H1 (cell line): ENCODE data around the gene HNRNPAB. TPM values are rescaled to one million over a fixed set of nuclear protein-coding genes. Genes with fewer than 3 reads are reported as not detected.

ENCODE experiments used
- CTCF ChIA-PET: fragments of 300-600 bp; sonication (Branson Sonifier 250); formaldehyde crosslinking; loops from one replicate; lab custom pipeline; 2021; ENCODE audit not compliant: partially characterized antibody; lab: Charles Lee
- POLR2A ChIA-PET: fragments of 300-600 bp; sonication (Branson Sonifier 250); formaldehyde crosslinking; loops from one replicate; lab custom pipeline; 2021; ENCODE audit warnings: inconsistent platforms; ENCODE audit not compliant: partially characterized antibody; lab: Charles Lee
- DNase-seq, 2 experiments: peaks; one replicate each; pipeline versions ENCODE4 v3.0.0 to v3.0.0-alpha.2; 2010 to 2022; ENCODE audit warnings: low spot score in 2 of 2, low read depth in 1 of 2, mixed read lengths in 1 of 2
- FAIRE-seq: peaks from 2 replicates; lab custom pipeline; 2011; peaks lifted over from hg19 to GRCh38; lab: Jason Lieb, UNC
- H2AFZ ChIP-seq: 2 replicates; pipeline ENCODE4 v1.8.1; 2012; ENCODE audit warnings: low read length, inconsistent platforms
- H2AK5ac ChIP-seq: 2 replicates; pipeline ENCODE4 v1.6.1; 2013; ENCODE audit warnings: low read depth, low read length
- H2BK120ac ChIP-seq: replicated peaks from 2 replicates; pipeline ENCODE3; 2013; ENCODE audit warnings: low read depth, low read length, inconsistent platforms
- H2BK12ac ChIP-seq: 2 replicates; pipeline ENCODE4 v1.6.1; 2013; ENCODE audit warnings: low read depth, low read length
- H2BK15ac ChIP-seq: 2 replicates; pipeline ENCODE4 v1.6.1; 2013; ENCODE audit warnings: low read length
- H2BK20ac ChIP-seq: 2 replicates; pipeline ENCODE4 v1.6.1; 2013; ENCODE audit warnings: low read length
- H2BK5ac ChIP-seq: 2 replicates; pipeline ENCODE4 v1.6.1; 2013; ENCODE audit warnings: low read depth, low read length
- H3K14ac ChIP-seq: 2 replicates; pipeline ENCODE4 v1.6.1; 2013; ENCODE audit warnings: inconsistent platforms; ENCODE audit not compliant: insufficient read length
- H3K18ac ChIP-seq: 2 replicates; pipeline ENCODE4 v1.6.1; 2013; ENCODE audit warnings: low read length; ENCODE audit errors: extremely low read depth
- H3K23ac ChIP-seq: 2 replicates; pipeline ENCODE4 v1.6.1; 2013; ENCODE audit warnings: inconsistent platforms; ENCODE audit not compliant: insufficient read length
- H3K23me2 ChIP-seq: 2 replicates; pipeline ENCODE4 v1.6.1; 2013; ENCODE audit warnings: low read depth, low read length
- H3K27ac ChIP-seq: 2 replicates; pipeline ENCODE4 v1.6.1; 2011; ENCODE audit warnings: low read depth, low read length, inconsistent platforms
- H3K27me3 ChIP-seq, 4 experiments: replicated peaks in 1 of 4; 1 replicate in 1 of 4; 2 replicates in 3 of 4; pipeline versions ENCODE4 v1.6.1 to v1.8.1; 2011 to 2013; ENCODE audit warnings: low read length in 3 of 4, mild to moderate bottlenecking in 3 of 4, inconsistent platforms in 2 of 4, mixed read lengths in 2 of 4, moderate library complexity in 1 of 4; ENCODE audit not compliant: control insufficient read depth in 3 of 4, insufficient read depth in 3 of 4; ENCODE audit errors: extremely low read depth in 1 of 4
- H3K36me3 ChIP-seq, 4 experiments: 2 replicates each; pipeline versions ENCODE4 v1.6.1 to v1.8.1; 2011 to 2013; ENCODE audit warnings: mild to moderate bottlenecking in 4 of 4, low read length in 3 of 4, moderate library complexity in 2 of 4, control low read depth in 1 of 4, inconsistent platforms in 1 of 4; ENCODE audit not compliant: insufficient read depth in 4 of 4, control insufficient read depth in 2 of 4
- H3K4ac ChIP-seq: replicated peaks from 2 replicates; pipeline ENCODE3; 2013; ENCODE audit warnings: low read length, low read depth, mixed read lengths, inconsistent platforms; ENCODE audit not compliant: insufficient read length
- H3K4me1 ChIP-seq, 4 experiments: replicated peaks in 1 of 4; 1 replicate in 1 of 4; 2 replicates in 3 of 4; pipeline versions ENCODE4 v1.6.1 to v1.8.1; 2011 to 2013; ENCODE audit warnings: low read length in 3 of 4, inconsistent platforms in 2 of 4, mixed read lengths in 1 of 4; ENCODE audit not compliant: insufficient read depth in 4 of 4, control insufficient read depth in 3 of 4
- H3K4me2 ChIP-seq, 2 experiments: 2 replicates each; pipeline versions ENCODE4 v1.6.1 to v1.8.1; 2011 to 2013; ENCODE audit warnings: low read depth in 2 of 2, low read length in 2 of 2, control low read depth in 1 of 2, inconsistent platforms in 1 of 2, mild to moderate bottlenecking in 1 of 2; ENCODE audit not compliant: insufficient read depth in 1 of 2
- H3K4me3 ChIP-seq, 4 experiments: fragments of 200-600, 300-600 bp in 1 of 4; sonication (generic), shearing (Covaris generic), sonication (Bioruptor Twin) in 1 of 4; 2 replicates each; pipeline versions ENCODE4 v1.5.1 to v1.8.1; 2011 to 2016; ENCODE audit warnings: low read length in 4 of 4, low read depth in 3 of 4, control low read depth in 2 of 4, inconsistent platforms in 2 of 4, mild to moderate bottlenecking in 2 of 4, mixed read lengths in 1 of 4, moderate library complexity in 1 of 4; ENCODE audit not compliant: insufficient read depth in 2 of 4; ENCODE audit errors: extremely low read depth in 1 of 4
- H3K56ac ChIP-seq: replicated peaks from 2 replicates; pipeline ENCODE3; 2013; ENCODE audit warnings: low read depth, mild to moderate bottlenecking, mixed read lengths, low read length, inconsistent platforms; ENCODE audit not compliant: insufficient read length
- H3K79me1 ChIP-seq: 2 replicates; pipeline ENCODE4 v1.6.1; 2013; ENCODE audit warnings: low read depth, low read length, control low read depth
- H3K79me2 ChIP-seq, 2 experiments: 2 replicates each; pipeline versions ENCODE4 v1.6.1 to v1.8.1; 2012 to 2013; ENCODE audit warnings: low read length in 2 of 2, mild to moderate bottlenecking in 2 of 2, inconsistent platforms in 1 of 2; ENCODE audit not compliant: insufficient read depth in 2 of 2, control insufficient read depth in 1 of 2
- H3K9ac ChIP-seq, 4 experiments: replicated peaks in 1 of 4; 1 replicate in 1 of 4; 2 replicates in 3 of 4; pipeline versions ENCODE4 v1.6.1 to v1.8.1; 2011 to 2013; ENCODE audit warnings: low read depth in 3 of 4, low read length in 3 of 4, control low read depth in 2 of 4, mild to moderate bottlenecking in 2 of 4, moderate library complexity in 2 of 4, inconsistent platforms in 1 of 4; ENCODE audit errors: extremely low read depth in 1 of 4
- H3K9me3 ChIP-seq, 2 experiments: 2 replicates each; pipeline versions ENCODE4 v1.6.1 to v1.8.1; 2012 to 2013; ENCODE audit warnings: mild to moderate bottlenecking in 2 of 2, moderate library complexity in 2 of 2, control low read depth in 1 of 2, inconsistent platforms in 1 of 2, low read depth in 1 of 2, low read length in 1 of 2, mixed read lengths in 1 of 2; ENCODE audit not compliant: insufficient read depth in 2 of 2
- H4K20me1 ChIP-seq, 2 experiments: replicated peaks in 1 of 2; 2 replicates each; pipeline versions ENCODE3 to v1.8.1; 2011 to 2013; ENCODE audit warnings: inconsistent platforms in 2 of 2, low read length in 2 of 2, mild to moderate bottlenecking in 1 of 2; ENCODE audit not compliant: insufficient read depth in 2 of 2, control insufficient read depth in 1 of 2
- H4K5ac ChIP-seq: 2 replicates; pipeline ENCODE4 v1.6.1; 2013; ENCODE audit warnings: low read length, low read depth, mixed read lengths, inconsistent platforms; ENCODE audit not compliant: insufficient read length
- H4K8ac ChIP-seq: 2 replicates; pipeline ENCODE4 v1.8.0; 2013; ENCODE audit warnings: mild to moderate bottlenecking, moderate library complexity, low read length, inconsistent platforms; ENCODE audit not compliant: insufficient read depth; ENCODE audit errors: extremely low read depth
- H4K91ac ChIP-seq: replicated peaks from 2 replicates; pipeline ENCODE3; 2013; ENCODE audit warnings: low read length, mixed read lengths, inconsistent platforms; ENCODE audit not compliant: insufficient read length
- CBX5 ChIP-seq: fragments of 300-800, 300-1000 bp; sonication (generic); IDR thresholded peaks from 2 replicates; pipeline ENCODE4 v1.7.1; 2016; ENCODE audit warnings: antibody characterized with exemption, low read length, low read depth
- KDM4A ChIP-seq: IDR thresholded peaks from one replicate; pipeline ENCODE4 v1.7.1; 2012; ENCODE audit warnings: low read depth, mild to moderate bottlenecking, moderate library complexity, low read length, inconsistent platforms; ENCODE audit not compliant: severe bottlenecking
- RNF2 ChIP-seq: fragments of 200-900, 300-1000 bp; sonication (generic); IDR thresholded peaks from 2 replicates; pipeline ENCODE4 v1.7.1; 2016; ENCODE audit warnings: borderline replicate concordance, low read depth, mild to moderate bottlenecking, antibody characterized with exemption, low read length; ENCODE audit not compliant: poor library complexity, severe bottlenecking; ENCODE audit errors: missing control alignments
- SP4 ChIP-seq: IDR thresholded peaks from 2 replicates; pipeline ENCODE4 v1.6.1; 2012; ENCODE audit warnings: low read length, inconsistent platforms
- ZNF274 ChIP-seq: IDR thresholded peaks from 2 replicates; pipeline ENCODE4 v1.7.0; 2012; ENCODE audit warnings: low read length, borderline replicate concordance; ENCODE audit errors: extremely low read depth
- WGBS, 2 experiments: shearing (Covaris generic) in 1 of 2; methylation state at CpG; one replicate each; pipeline versions ENCODE4 v1.1.6 to v1.1.7; 2013 to 2015; ENCODE audit warnings: low lambda C conversion rate in 2 of 2, mixed read lengths in 2 of 2, inconsistent platforms in 1 of 2, low coverage in 1 of 2, missing lambda C conversion rate in 1 of 2; ENCODE audit not compliant: insufficient replicate concordance in 2 of 2, insufficient coverage in 1 of 2, insufficient read length in 1 of 2; ENCODE audit errors: extremely low coverage in 1 of 2, missing lambda C conversion rate in 1 of 2; 5-methylcytosine and 5-hydroxymethylcytosine counted together
- polyA plus RNA-seq, 7 experiments: library from polyadenylated mRNA; depleted of rRNA in 3 of 7; stranded (reverse) in 5 of 7; unstranded in 2 of 7; fragments of >200 nt in 5 of 7; fragments of 200-250 nt in 2 of 7; gene quantifications; 1 replicate in 5 of 7; 2 replicates in 1 of 7; 4 replicates in 1 of 7; pipeline versions ENCODE4 v1.2.1 to v1.2.3, GENCODE V29; 2011 to 2013; ENCODE audit warnings: missing spikeins in 2 of 7, mixed read lengths in 2 of 7
- total RNA-seq: library from RNA; stranded (reverse); fragmentation: NEBNext Ultra II Directional; extraction: Animal tissue kit (Norgen Biotek cat#: 25700); gene quantifications from 2 replicates; pipeline ENCODE4 v1.2.1, GENCODE V29; 2021
- TF ChIP-seq, protein P1 (sequence below): IDR thresholded peaks from 2 replicates; pipeline ENCODE4 v1.6.1; 2012; ENCODE audit warnings: low read length, inconsistent platforms
- TF ChIP-seq, protein P2 (sequence below): IDR thresholded peaks from 2 replicates; pipeline ENCODE4 v1.6.1; 2011; ENCODE audit warnings: low read depth, mild to moderate bottlenecking, low read length; ENCODE audit not compliant: insufficient read depth
- TF ChIP-seq, protein P3 (sequence below): IDR thresholded peaks from 2 replicates; pipeline ENCODE4 v1.6.1; 2011; ENCODE audit warnings: low read length, improper control_type of control experiment

HNRNPAB gene
- total and polyA plus RNA-seq, 2 of the 8 experiments (the other 6 are each of a cell fraction or from before 2014, with no cell fraction given) = 373 to 563 TPM

DNA sequence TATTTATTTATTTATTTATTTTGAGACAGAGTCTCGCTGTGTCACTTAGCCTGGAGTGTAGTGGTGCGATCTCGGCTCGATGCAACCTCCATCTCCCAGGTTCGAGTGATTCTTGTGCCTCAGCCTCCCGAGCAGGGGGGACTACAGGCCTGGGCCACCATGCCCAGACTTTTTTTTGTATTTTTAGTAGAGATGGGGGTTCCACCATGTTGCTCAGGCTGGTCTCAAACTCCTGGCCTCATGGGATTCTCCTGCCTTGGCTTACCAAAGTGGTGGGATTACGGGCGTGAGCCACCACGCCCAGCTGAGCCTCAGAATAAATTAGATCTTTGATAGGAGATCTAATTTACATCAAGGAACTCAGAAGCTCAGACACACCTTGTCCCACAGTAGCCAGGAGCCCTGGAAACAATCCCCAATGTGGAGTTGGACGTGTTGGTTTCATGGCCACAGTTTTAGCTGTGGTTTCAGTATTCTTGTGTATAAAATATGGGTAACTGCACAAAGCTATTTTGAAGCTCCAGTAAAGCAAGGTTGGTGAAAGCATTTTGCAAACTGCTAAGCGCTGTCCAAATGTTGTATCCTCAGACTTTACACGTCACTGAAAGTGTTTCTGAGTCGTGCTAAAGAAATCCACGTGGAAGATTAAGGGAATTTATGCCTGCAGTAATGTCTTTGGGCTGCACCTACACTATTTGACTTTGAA is 3.0 kb upstream of the HNRNPAB start:
- no peak overlapping the region for H2AFZ ChIP-seq
- no peak for TF ChIP-seq SP4
- TF ChIP-seq, protein P1, sequence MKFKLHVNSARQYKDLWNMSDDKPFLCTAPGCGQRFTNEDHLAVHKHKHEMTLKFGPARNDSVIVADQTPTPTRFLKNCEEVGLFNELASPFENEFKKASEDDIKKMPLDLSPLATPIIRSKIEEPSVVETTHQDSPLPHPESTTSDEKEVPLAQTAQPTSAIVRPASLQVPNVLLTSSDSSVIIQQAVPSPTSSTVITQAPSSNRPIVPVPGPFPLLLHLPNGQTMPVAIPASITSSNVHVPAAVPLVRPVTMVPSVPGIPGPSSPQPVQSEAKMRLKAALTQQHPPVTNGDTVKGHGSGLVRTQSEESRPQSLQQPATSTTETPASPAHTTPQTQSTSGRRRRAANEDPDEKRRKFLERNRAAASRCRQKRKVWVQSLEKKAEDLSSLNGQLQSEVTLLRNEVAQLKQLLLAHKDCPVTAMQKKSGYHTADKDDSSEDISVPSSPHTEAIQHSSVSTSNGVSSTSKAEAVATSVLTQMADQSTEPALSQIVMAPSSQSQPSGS = no peak
- no peak for TF ChIP-seq ZNF274
- TF ChIP-seq, protein P2, sequence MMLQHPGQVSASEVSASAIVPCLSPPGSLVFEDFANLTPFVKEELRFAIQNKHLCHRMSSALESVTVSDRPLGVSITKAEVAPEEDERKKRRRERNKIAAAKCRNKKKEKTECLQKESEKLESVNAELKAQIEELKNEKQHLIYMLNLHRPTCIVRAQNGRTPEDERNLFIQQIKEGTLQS = no peak
- no peak for TF ChIP-seq CBX5
- no peak for TF ChIP-seq RNF2
- no peak for TF ChIP-seq KDM4A
- TF ChIP-seq, protein P3, sequence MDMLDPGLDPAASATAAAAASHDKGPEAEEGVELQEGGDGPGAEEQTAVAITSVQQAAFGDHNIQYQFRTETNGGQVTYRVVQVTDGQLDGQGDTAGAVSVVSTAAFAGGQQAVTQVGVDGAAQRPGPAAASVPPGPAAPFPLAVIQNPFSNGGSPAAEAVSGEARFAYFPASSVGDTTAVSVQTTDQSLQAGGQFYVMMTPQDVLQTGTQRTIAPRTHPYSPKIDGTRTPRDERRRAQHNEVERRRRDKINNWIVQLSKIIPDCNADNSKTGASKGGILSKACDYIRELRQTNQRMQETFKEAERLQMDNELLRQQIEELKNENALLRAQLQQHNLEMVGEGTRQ = no peak

More for the DNA sequence above, 3.0 kb upstream of the HNRNPAB start:
- H3K9me3 ChIP-seq = no peaks in the 10 kb centered on the region
- peaks cover 2% of the 10 kb centered on the region for H3K79me1 ChIP-seq
- H4K5ac ChIP-seq = no peak overlapping the region
- H3K14ac ChIP-seq = no peak overlapping the region
- H4K20me1 ChIP-seq = peaks cover 11% of the 10 kb centered on the region in 2 experiments
- H3K4me2 ChIP-seq = no peak overlapping the region
- H2AK5ac ChIP-seq = no peak overlapping the region
- no peak overlapping the region for H2BK5ac ChIP-seq
- H2BK15ac ChIP-seq = no peak overlapping the region
- ChIA-PET CTCF (interaction anchor here (0.6 to 2.9 kb wide), 8 partner anchors 10 to 127 kb away, joined by 3 to 16 read pairs (median 3); no protein-coding TSS in a partner anchor), POLR2A (interaction anchor here (0.6 to 38.5 kb wide), 8 partner anchors 2 to 48 kb away, joined by 3 to 985 read pairs (median 6); partner anchors contain the start of genes GMCL2, HNRNPAB, NHP2 and PHYKPL)
- H3K18ac ChIP-seq = no peak overlapping the region
- H3K79me2 ChIP-seq = peaks cover 20 to 21% of the 10 kb centered on the region in 2 experiments
- H3K36me3 ChIP-seq = peaks cover 5 to 12% (median 8%) of the 10 kb centered on the region in 4 experiments; a peak in 6 of 8 replicates
- H3K27ac ChIP-seq = no peak overlapping the region
- H3K23ac ChIP-seq = no peak overlapping the region
- no peak overlapping the region for H2BK12ac ChIP-seq
- DNase-seq (no peak), FAIRE-seq (no peak)
- H2BK20ac ChIP-seq = no peak overlapping the region
- no peak overlapping the region for H3K9ac ChIP-seq
- H3K4me3 ChIP-seq = no peak overlapping the region
- H3K27me3 ChIP-seq = no peaks in the 10 kb centered on the region
- peaks cover 4% of the 10 kb centered on the region for H3K23me2 ChIP-seq
- 91% methylated on average over 14 of the region's 14 CpGs; no CpG with 5 or more reads in 1 of the 2 experiments for WGBS, 2 experiments
- no peak overlapping the region for H2BK120ac ChIP-seq
- no peak overlapping the region for H3K56ac ChIP-seq
- no peak overlapping the region; the same call in 1 of the 2 replicates for H4K8ac ChIP-seq
- H3K4me1 ChIP-seq = peaks cover 0 to 8% (median 3%) of the 10 kb centered on the region in 4 experiments; a peak in 5 of 7 replicates
- no peak overlapping the region for H3K4ac ChIP-seq
- H4K91ac ChIP-seq = no peak overlapping the region
